CD4-positive, alpha-beta T cell treated with Interleukin-15 for 1 hour (primary cell): Measurements from ENCODE around the gene EHF.

ENCODE experiments used
- DNase-seq: peaks from one replicate; pipeline ENCODE4 v3.0.0-alpha.2; 2020

The EHF gene

GRCh38 chr11:34627197-34627596 is 6.3 kb downstream of the EHF start:
- DNase-seq = no peak

DNA sequence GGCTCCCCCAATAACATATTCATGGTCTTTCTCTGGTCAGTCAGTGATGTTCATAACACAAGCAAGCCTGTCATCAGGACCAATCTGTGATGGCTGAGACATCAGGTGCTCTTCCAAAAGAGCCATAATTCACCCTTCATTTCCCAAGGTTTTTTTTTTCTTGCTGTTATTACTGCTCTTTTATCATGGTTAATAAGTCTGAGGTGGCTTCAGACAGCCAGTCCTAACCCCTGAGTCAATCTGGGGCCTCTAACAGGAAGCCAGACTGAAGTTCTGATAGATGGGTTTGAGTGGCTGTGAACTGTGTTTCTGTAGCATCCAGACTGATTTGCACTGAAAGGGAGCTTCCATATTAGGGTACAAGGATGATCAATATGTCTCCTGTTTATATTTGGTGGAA is 8.8 kb downstream of the EHF start:
- DNase-seq = no peak

DNA sequence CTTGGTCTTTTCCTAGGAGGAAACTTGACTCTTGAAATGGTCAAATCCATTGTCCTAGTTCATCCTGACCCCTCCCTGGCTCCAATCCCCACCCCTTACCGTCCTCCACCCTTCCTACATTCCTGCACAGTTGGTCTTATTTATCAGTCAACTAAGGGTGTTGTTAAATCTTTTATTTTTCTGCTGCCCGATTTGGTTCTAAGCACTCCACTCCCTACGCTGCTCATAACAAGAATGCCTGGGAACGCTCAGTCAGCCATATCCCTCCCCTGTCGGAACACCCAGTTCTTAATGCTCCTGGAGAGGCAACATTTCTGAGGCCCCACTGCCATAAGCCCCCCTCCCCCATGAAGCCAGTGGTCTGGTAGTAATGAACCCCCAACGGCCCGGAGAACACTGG is 9.7 kb downstream of the EHF start:
- no peak for DNase-seq

- DNase-seq = no peak
Measured at GRCh38 chr11:34631297-34631696, 10.4 kb downstream of the EHF start.

- no peak for DNase-seq
Measured at GRCh38 chr11:34631737-34632104, 10.8 kb downstream of the EHF start.

GRCh38 chr11:34632105-34632791 is 11.4 kb downstream of the EHF start:
- DNase-seq = no peak

DNA sequence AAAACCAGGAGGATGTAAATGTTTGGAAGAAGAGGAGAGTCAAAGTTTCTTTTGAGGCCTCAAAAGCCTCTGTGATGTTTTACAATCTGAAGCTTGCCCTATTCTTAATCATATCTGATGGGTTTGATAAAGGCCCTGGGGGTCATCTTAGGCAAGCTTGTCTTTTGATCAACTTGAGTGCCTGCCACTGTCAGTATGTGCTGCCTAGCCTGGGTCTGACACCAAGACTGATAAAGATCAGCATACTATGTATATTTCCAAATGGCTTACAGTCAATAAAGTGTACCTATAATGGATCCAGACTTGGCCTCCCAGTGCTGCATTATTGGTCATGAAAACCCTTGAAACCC is 12.7 kb downstream of the EHF start:
- no peak for DNase-seq

- no peak for DNase-seq
Measured at GRCh38 chr11:34633990-34634693, 13.2 kb downstream of the EHF start.

DNA sequence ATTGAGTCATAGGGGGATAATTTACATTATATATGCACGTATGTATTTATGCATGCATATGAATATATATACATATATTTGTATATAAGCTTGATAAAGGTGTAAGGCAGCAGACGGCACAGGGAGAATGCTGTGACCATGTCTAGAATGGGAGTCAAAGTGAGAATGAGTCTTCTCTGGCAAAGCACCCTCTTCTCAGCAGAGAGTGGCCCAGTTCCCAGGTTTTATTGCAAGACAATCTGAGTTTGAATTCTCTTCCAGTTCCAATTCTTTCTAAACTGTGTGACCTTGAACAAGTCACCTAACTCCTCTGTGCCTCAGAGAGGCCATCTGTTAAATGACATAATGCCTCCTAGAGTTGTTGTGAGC is 13.8 kb downstream of the EHF start:
- DNase-seq = no peak

DNA sequence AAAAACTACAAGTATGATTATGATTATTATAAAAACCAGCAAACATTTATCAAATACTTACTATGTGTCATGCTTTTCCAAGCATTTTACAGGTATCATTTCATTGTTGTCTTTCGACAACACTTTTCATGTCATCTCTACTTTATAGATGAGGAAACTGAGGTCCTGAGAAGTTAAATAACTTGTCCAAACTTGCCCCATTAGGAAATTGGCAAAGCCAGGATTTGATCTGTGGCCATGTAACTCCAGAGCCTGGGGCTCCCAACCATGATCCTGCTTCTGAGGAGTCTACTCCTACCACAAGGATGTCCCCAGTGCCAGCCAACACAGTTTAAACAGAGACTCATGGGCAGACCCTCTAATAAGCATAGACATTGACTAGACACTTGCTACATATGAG is 15.2 kb downstream of the EHF start:
- no peak for DNase-seq

DNA sequence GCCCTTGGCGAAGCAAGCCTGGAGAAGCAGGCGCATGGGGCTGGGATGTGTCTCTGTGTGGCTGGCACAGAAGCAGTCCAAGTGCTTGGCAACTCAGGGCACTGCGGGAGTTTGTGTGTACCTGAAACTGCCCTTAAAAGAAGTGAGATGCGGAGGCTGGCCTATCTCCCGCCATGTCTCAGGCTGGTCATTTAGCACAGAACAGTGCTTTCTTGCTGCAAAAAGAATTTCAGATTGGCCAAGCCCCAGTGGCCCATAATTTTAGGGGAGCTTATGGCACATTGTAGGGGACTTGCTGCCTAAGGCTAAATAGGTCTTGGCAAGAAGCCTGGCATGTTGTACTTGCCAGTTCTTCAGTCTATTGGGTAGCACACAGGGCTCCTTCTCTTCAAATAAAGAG is 16.4 kb downstream of the EHF start:
- DNase-seq = no peak

DNA sequence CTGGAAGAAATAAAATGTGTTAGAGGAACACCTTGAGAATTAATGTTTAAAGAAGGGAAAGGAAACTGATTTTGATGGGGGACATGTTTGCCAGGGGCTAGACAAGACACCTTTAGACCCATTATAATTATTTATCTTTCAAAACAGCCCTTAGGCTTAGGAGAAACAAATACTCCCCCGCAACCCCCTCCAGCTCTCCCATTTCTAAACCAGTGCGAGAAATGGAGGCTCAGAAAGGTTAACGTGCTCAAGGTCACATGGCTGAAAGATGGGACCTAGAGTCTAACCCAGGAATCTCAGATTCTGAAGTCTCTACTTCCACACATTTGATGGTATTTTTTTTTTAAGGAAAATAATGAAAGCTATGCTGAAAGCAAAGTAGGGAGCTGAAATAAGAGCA is 18.0 kb downstream of the EHF start:
- no peak for DNase-seq

DNA sequence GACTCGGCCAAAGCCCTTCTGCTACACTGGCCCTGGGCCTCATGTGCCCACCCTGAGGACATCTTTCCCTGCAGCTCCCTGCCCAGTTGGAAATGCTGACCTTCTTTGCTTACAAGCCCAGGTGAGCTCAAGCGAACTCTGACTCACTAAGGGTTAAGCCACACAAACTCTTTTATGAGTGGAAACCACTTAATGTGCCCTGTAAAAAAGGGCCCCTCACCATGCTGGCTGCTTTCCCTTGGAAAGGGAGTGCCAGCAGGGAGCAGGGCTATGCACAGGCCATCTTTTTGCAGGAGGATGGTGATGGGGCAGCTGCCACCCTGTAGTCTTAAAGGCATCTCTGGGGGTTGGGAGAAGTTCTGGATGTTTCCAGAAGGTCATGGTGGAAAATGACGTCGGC is 18.7 kb downstream of the EHF start:
- DNase-seq = no peak

DNA sequence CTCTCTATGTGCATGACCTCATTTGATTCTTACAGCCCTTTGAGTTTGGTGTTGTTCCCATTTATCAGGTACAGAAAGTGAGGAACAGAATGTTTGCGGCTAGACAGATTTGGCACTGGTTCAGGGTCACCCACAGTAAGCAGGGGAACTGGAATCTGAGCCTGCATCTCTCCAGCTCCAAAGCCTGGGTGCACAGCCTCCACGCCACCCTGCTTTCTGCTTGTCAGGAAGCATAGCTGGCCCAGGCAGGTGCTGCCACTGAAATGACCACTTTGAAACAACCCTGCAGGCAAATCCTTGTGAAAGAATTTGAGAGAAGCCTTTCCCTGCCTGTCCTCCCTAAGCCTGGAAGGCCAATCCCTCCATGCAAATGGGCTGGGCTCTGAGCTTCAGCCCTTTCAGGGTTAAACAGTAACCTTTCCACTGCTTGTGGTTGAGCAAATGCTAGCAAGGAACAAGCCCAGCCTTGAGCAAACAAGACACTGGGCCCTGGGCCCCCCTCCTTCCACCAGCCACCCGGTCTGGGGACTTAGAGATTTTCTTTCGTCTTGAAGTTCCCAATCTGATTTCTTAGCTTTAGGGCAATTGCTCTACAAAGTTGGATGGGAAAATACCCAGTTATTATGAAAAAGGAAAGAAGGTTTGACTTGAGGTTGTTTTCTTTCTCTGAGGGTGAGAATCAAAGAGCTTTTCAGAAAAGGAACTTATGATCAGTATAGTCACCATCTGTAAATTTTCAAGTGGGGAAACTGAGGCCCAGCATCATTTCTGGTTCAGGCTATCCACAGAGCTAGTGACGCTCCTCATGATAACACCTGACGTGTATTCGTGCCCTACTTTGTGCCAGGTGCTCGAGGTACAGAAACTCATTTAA is 19.4 kb downstream of the EHF start:
- no peak for DNase-seq

- no peak for DNase-seq
Measured at GRCh38 chr11:34640924-34641275, 20.0 kb downstream of the EHF start.

DNA sequence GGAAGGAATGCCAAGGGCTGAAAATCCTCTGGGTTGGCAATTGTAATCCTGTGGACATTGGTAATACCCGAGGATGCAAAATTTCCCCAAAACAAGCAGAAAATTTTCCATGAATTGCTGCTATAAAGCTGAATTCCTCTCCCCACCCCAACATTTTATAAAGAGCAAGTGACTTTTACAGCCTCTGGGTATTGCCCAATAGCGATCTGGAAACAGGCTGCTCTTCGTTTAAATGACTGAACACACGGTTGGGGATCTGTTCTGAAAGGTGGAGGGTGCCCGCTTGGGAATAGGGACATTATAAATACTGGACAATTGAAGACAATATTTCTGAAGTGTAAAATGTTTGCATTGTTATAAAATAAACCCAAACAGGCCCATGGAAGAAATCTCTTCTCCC is 20.6 kb downstream of the EHF start:
- DNase-seq = no peak

DNA sequence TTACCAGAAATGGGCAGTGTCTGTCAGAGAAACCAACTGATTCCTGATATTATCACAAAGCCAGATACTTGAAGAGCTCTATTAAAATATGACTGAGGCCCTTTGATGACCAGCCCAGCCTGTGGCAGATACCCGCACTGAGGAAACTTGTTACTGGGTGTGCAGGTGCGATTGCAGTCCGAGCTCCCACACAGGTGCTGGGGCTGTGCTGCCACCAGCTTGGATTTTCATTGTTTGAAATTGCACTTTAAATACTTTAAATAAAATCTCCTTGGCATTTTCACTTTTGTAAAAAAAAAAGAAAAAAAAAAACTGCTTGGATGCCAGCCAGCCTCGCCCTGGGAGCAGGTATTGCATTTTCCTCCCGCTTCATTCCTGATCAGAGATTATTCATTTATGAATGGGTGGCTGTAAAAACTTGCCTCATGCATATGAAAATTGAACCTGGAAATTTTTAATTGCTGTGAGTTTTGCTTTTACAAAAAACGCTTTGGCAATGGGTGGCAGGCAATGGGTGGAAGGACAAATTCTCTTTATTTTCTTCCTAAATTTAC is 21.2 kb downstream of the EHF start:
- no peak for DNase-seq

DNA sequence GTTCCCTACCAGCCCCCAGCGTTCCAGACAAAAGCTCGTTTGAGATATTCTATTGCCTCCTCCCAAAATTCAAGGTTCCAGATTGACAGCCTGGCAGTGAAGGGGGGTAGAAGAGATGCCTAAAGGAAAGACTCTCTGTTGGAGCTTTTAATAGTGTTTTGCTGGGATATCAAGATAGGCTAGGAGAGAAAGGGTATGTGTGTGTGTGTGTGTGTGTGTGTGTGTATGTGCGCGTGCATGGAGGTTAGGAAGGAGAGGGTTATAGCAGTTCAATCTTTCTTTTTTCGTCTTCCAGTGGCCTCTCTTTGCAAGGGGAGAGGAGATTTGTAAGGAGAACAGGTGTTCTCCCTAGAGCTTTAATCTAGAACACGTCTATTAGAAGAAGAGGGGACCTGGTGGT is 22.0 kb downstream of the EHF start:
- DNase-seq = no peak

GRCh38 chr11:34643311-34643710 is 22.4 kb downstream of the EHF start:
- DNase-seq = no peak

DNA sequence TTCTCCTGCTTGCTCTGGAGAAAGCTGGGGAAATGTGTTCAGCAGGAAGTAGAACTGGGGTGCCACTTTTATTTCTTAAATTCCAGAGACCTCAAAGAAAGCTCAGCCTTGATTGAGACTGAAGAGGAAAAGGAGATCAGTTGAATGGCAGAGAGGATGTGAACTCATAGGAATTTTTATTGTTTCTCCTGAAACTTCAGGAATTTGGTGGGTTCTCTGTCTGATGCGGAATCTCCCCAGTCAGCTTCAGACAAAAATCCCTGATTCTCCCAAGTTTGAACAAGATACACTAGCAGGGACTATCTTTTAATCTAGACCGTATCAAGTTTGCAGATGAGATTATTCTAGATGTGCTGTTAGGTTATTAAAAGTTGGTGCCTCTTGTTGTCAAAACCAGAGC is 23.0 kb downstream of the EHF start:
- no peak for DNase-seq

DNA sequence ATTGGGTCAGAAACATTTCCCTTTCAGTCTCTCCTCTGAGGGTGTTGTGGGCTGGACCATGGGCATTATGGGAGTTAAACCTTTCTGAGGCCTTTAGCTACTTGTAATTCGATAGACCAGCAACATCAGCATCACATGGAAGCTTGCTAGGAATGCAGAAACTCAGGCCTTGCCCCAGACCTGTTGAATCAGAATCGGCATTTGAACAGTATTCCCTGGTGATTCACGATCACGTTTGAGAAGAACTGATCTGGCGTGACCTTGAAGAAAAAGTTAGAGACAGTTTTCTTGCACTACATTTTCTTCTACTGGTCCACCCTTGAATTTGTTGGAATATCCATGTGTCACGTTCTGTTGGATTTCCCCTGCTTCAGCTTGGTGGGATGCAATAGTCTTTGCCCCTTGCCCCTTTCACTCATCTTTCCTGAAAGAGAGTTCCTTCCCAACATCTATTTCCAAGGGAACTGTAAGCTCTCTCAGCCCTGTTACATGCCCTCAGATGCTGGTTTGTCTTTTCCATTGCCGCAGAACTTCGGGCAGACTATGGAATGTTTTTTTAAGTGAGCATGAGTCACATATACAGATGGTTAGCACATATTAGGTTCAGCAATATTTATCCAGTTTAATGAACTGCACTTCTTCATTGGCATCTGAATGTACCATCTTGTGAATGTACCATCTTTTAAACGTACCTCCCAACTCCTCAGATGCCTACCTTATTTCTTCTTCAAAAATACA is 23.9 kb downstream of the EHF start:
- no peak for DNase-seq

DNA sequence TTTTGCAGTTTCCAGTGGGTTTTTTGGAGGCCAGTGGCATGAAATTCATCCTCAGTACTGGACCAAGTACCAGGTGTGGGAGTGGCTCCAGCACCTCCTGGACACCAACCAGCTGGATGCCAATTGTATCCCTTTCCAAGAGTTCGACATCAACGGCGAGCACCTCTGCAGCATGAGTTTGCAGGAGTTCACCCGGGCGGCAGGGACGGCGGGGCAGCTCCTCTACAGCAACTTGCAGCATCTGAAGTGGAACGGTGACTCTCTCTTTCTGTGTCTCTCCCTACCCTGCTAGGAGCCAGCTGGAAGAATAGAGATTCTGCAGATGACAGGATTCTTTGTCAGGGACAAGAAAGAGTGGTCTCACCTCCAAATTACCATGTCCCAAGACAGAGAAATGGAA is 25.5 kb downstream of the EHF start:
- no peak for DNase-seq

DNA sequence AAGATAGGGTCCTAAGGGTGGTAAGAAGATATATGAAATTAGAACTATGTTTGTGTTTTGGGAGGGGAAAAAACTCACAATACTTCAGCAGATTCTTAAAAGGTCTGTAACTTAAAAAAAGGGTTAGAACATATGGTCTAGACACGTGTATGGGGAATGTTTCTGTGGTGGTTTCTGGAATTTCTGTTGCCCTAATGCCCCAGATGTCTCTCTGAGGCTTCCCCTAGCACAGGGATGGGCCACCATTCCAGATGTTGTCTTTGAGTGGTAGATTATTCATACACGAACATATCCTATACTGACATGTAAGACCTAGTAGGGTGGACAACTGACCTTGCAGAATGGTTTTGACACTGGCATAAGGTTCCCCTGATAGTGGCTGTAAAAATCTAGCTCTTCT is 26.2 kb downstream of the EHF start:
- no peak for DNase-seq
